Activated CD4-positive, alpha-beta T cell treated with anti-CD3 and anti-CD28 coated beads for 48 hours (primary cell): ENCODE measurements around the gene USP32.

ENCODE experiments used
- DNase-seq: peaks from one replicate; pipeline ENCODE4 v3.0.0-alpha.2; 2020

Gene USP32

GRCh38 chr17:60169921-60170817 is 221.8 kb downstream of the USP32 start:
- peak; percentile 19 for DNase-seq

GRCh38 chr17:60168654-60169053 is 223.3 kb downstream of the USP32 start:
- no peak for DNase-seq

GRCh38 chr17:60167065-60167741 is 224.7 kb downstream of the USP32 start:
- DNase-seq = no peak

GRCh38 chr17:60165971-60166370 is 226.0 kb downstream of the USP32 start:
- DNase-seq = peak; percentile 39

GRCh38 chr17:60165223-60165622 is 226.7 kb downstream of the USP32 start:
- no peak for DNase-seq

- no peak for DNase-seq
Observed at GRCh38 chr17:60164697-60165096, 227.2 kb downstream of the USP32 start.

- no peak for DNase-seq
Observed at GRCh38 chr17:60164164-60164563, 227.8 kb downstream of the USP32 start.

GRCh38 chr17:60163108-60163784 is 228.7 kb downstream of the USP32 start:
- DNase-seq = no peak

GRCh38 chr17:60161598-60162330 is 230.2 kb downstream of the USP32 start:
- no peak for DNase-seq

GRCh38 chr17:60160829-60161501 is 231.0 kb downstream of the USP32 start:
- DNase-seq = no peak

- DNase-seq = no peak
Observed at GRCh38 chr17:60159479-60159866, 232.5 kb downstream of the USP32 start.

GRCh38 chr17:60158751-60159478 is 233.0 kb downstream of the USP32 start:
- DNase-seq = no peak

GRCh38 chr17:60157487-60158040 is 234.4 kb downstream of the USP32 start:
- no peak for DNase-seq

GRCh38 chr17:60156746-60157145 is 235.2 kb downstream of the USP32 start:
- DNase-seq = no peak

GRCh38 chr17:60155815-60156214 is 236.1 kb downstream of the USP32 start:
- DNase-seq = no peak

- no peak for DNase-seq
Observed at GRCh38 chr17:60155427-60155814, 236.5 kb downstream of the USP32 start.

GRCh38 chr17:60154616-60155426 is 237.1 kb downstream of the USP32 start:
- no peak for DNase-seq

- no peak for DNase-seq
Observed at GRCh38 chr17:60153606-60154390, 238.1 kb downstream of the USP32 start.

GRCh38 chr17:60151355-60151754 is 240.6 kb downstream of the USP32 start:
- peak; percentile 45 for DNase-seq
